Left lung (tissue), 10 donors: ENCODE measurements around the gene SLC10A7. TPM values are rescaled to one million over a fixed set of nuclear protein-coding genes. Genes with fewer than 3 reads are reported as not detected.

Experiments
- ATAC-seq: fragments of 200-7000 bp; cut with Tn5 transposase; one replicate; pipeline ENCODE4 v1.9.1; 2020; ENCODE audit warnings: moderate library complexity
- DNase-seq, 4 donors: peaks; one replicate each; pipeline ENCODE4 v3.0.0-alpha.2; 2013 to 2020
- H3K27ac ChIP-seq, 2 donors: fragments of 200-600 bp; sonication (generic) in 1 of 2; one replicate each; pipeline versions ENCODE4 v1.5.0 to v1.8.0; 2020 to 2021
- H3K27me3 ChIP-seq, 2 donors: fragments of 200-600 bp; sonication (generic) in 1 of 2; one replicate each; pipeline versions ENCODE4 v1.5.0 to v1.8.0; 2020 to 2021
- H3K36me3 ChIP-seq, 2 donors: fragments of 200-600 bp; sonication (generic) in 1 of 2; one replicate each; pipeline versions ENCODE4 v1.5.0 to v1.8.0; 2020 to 2021
- H3K4me1 ChIP-seq, 2 donors: fragments of 200-600 bp; one replicate each; pipeline ENCODE4 v1.8.0; 2021
- H3K4me3 ChIP-seq, 2 donors: fragments of 200-600 bp; sonication (generic) in 1 of 2; one replicate each; pipeline versions ENCODE4 v1.5.0 to v1.8.0; 2020 to 2021; ENCODE audit warnings: mild to moderate bottlenecking in 1 of 2
- H3K9me3 ChIP-seq, 2 donors: fragments of 200-600 bp; sonication (generic) in 1 of 2; one replicate each; pipeline versions ENCODE4 v1.5.0 to v1.8.0; 2020 to 2021
- CTCF ChIP-seq, 2 donors: fragments of 200-600 bp; sonication (generic) in 1 of 2; IDR thresholded peaks; one replicate each; pipeline versions ENCODE4 v1.5.0 to v1.8.0; 2021; ENCODE audit warnings: antibody characterized with exemption in 2 of 2
- intact Hi-C, 2 donors: fragments of 100-400 bp; cut with DNase I; formaldehyde crosslinking; loops; one replicate each; pipeline versions ENCODE4 v1.11.2 to v1.14.2; 2022
- polyA plus RNA-seq, 6 donors: library from polyadenylated mRNA; unstranded; fragments of 120-200 nt; gene quantifications; one replicate each; pipeline ENCODE4 v1.2.1, GENCODE V29; 2013; ENCODE audit not compliant: insufficient read length in 6 of 6
- total RNA-seq, 2 donors: library from RNA; stranded (reverse); fragmentation: NEBNext Ultra II Directional; extraction: Animal tissue kit (Norgen Biotek cat#: 25700); gene quantifications; one replicate each; pipeline ENCODE4 v1.2.1, GENCODE V29; 2021
- donor health status: DM: no; HTN: yes; CAD: no.
- donor health status: DM: no; HTN: no; CAD: no.

The SLC10A7 gene
- total and polyA plus RNA-seq, 8 donors = 16.3 to 22.0 (median 18.1) TPM

- H3K36me3 ChIP-seq = peaks cover 0 to 16% of the 10 kb centered on the region in 2 donors
- intact Hi-C loops = no loop called here
- ATAC-seq = peak; percentile 32
- DNase-seq = no peak
- TF ChIP-seq CTCF (IDR thresholded peaks at IDR 0.05) = no peak
- H3K27ac ChIP-seq = no peak overlapping the region
- no peaks in the 10 kb centered on the region for H3K27me3 ChIP-seq
- H3K4me1 ChIP-seq = no peaks in the 10 kb centered on the region
- no peak overlapping the region for H3K4me3 ChIP-seq
- no peaks in the 10 kb centered on the region for H3K9me3 ChIP-seq
These were observed 10.4 kb downstream of the SLC10A7 start for GRCh38 chr4:146511381-146511780.

GRCh38 chr4:146510942-146511341, 10.8 kb downstream of the SLC10A7 start:
- Histone ChIP-seq H3K9me3 (no peaks in the 10 kb centered on the region), H3K36me3 (peaks cover 0 to 14% of the 10 kb centered on the region in 2 donors), H3K4me1 (no peaks in the 10 kb centered on the region), H3K27me3 (no peaks in the 10 kb centered on the region), H3K27ac (no peak overlapping the region), H3K4me3 (no peak overlapping the region)
- no peak for TF ChIP-seq CTCF (IDR thresholded peaks at IDR 0.05)
- intact Hi-C loops = no loop called here
- DNase-seq = no peak
- ATAC-seq = no peak

- Histone ChIP-seq H3K27ac (no peak overlapping the region), H3K27me3 (no peaks in the 10 kb centered on the region), H3K4me1 (no peaks in the 10 kb centered on the region), H3K4me3 (no peak overlapping the region), H3K36me3 (peaks cover 0 to 10% of the 10 kb centered on the region in 2 donors), H3K9me3 (no peaks in the 10 kb centered on the region)
- no peak for TF ChIP-seq CTCF (IDR thresholded peaks at IDR 0.05)
- intact Hi-C loops = no loop called here
- ATAC-seq (no peak), DNase-seq (no peak)
These were observed 13.4 kb downstream of the SLC10A7 start for GRCh38 chr4:146508229-146508939.

- H3K4me1 ChIP-seq = no peaks in the 10 kb centered on the region
- DNase-seq (no peak), ATAC-seq (peak; percentile 79)
- no peaks in the 10 kb centered on the region for H3K9me3 ChIP-seq
- no peak overlapping the region for H3K4me3 ChIP-seq
- intact Hi-C loops = no loop called here
- H3K27ac ChIP-seq = no peak overlapping the region
- H3K27me3 ChIP-seq = no peaks in the 10 kb centered on the region
- no peak for TF ChIP-seq CTCF (IDR thresholded peaks at IDR 0.05)
- peaks cover 0 to 18% of the 10 kb centered on the region in 2 donors for H3K36me3 ChIP-seq
These were observed 14.1 kb downstream of the SLC10A7 start for GRCh38 chr4:146507632-146508031.

GRCh38 chr4:146506272-146506671, 15.5 kb downstream of the SLC10A7 start:
- ATAC-seq (no peak), DNase-seq (no peak)
- H3K9me3 ChIP-seq = no peaks in the 10 kb centered on the region
- intact Hi-C loops = no loop called here
- no peak overlapping the region for H3K27ac ChIP-seq
- H3K4me1 ChIP-seq = no peaks in the 10 kb centered on the region
- H3K36me3 ChIP-seq = peaks cover 0 to 30% of the 10 kb centered on the region in 2 donors
- no peaks in the 10 kb centered on the region for H3K27me3 ChIP-seq
- no peak for TF ChIP-seq CTCF (IDR thresholded peaks at IDR 0.05)
- no peak overlapping the region for H3K4me3 ChIP-seq
